ENCODE data around the gene UMODL1.
A peak's percentile ranks its signal among the peaks of the same experiment; 100 is the strongest.

The UMODL1 gene

GRCh38 chr21:42044871-42045495 lies 26.1 kb upstream of the UMODL1 start:
- TF ChIP-seq CTCF (conservative IDR thresholded peaks at IDR 0.05) (no peak), ZFX (IDR thresholded peaks at IDR 0.05) (no peak)
- no peak overlapping the region for H3K27ac ChIP-seq

- TF ChIP-seq ZFX (IDR thresholded peaks at IDR 0.05) (no peak), CTCF (conservative IDR thresholded peaks at IDR 0.05) (no peak)
- no peak overlapping the region for H3K27ac ChIP-seq
These were observed 23.1 kb upstream of the UMODL1 start for GRCh38 chr21:42047821-42048613.

- no peak for TF ChIP-seq CTCF (conservative IDR thresholded peaks at IDR 0.05)
- no peak for TF ChIP-seq ZFX (IDR thresholded peaks at IDR 0.05)
These were observed 22.1 kb upstream of the UMODL1 start for GRCh38 chr21:42048870-42049577.

GRCh38 chr21:42049578-42050430 lies 21.3 kb upstream of the UMODL1 start:
- TF ChIP-seq ZFX (IDR thresholded peaks at IDR 0.05) (no peak), CTCF (conservative IDR thresholded peaks at IDR 0.05) (no peak)
- H3K27ac ChIP-seq: no peak overlapping the region

More at GRCh38 chr21:42048870-42049577, 22.1 kb upstream of the UMODL1 start:
- H3K27ac ChIP-seq: no peak overlapping the region

- H3K27ac ChIP-seq: no peak overlapping the region
- TF ChIP-seq ZFX (IDR thresholded peaks at IDR 0.05) (no peak), CTCF (conservative IDR thresholded peaks at IDR 0.05) (no peak)
These were observed 19.3 kb upstream of the UMODL1 start for GRCh38 chr21:42051788-42052187.

- H3K27ac ChIP-seq: peak overlapping the region; percentile 83; the same call in 1 of the 2 replicates
- no peak for TF ChIP-seq CTCF (conservative IDR thresholded peaks at IDR 0.05)
- TF ChIP-seq ZFX (IDR thresholded peaks at IDR 0.05): no peak
These were observed 15.7 kb upstream of the UMODL1 start for GRCh38 chr21:42055425-42055824.
